Measurements from ENCODE around the gene TXNDC8. TPM values are rescaled to one million over a fixed set of nuclear protein-coding genes. Genes with fewer than 3 reads are reported as not detected.

TXNDC8 gene
- total and polyA plus RNA-seq, 2 of the 13 experiments (the other 11 are each of a cell fraction or from before 2014, with no cell fraction given) = not detected

- peak; percentile 46; the same call in 1 of the 2 replicates for TF ChIP-seq ZHX2 (IDR thresholded peaks at IDR 0.05; ENCODE audit: low read depth)
- TF ChIP-seq ZHX2 (CRISPR knock-in tag; IDR thresholded peaks at IDR 0.05; ENCODE audit: borderline replicate concordance) = peak; percentile 24; the same call in 1 of the 2 replicates
- TF ChIP-seq MXI1 (IDR thresholded peaks at IDR 0.05; ENCODE audit: borderline replicate concordance, low read depth, low read length) = peak; percentile 25; the same call in 1 of the 3 replicates
- peak; percentile 86 for TF ChIP-seq BHLHE40 (IDR thresholded peaks at IDR 0.05; ENCODE audit: low read length)
- no peak for TF ChIP-seq ZSCAN20 (CRISPR knock-in tag; IDR thresholded peaks at IDR 0.05; ENCODE audit: borderline replicate concordance)
- 0 out of 2 replicates have a peak, but pooled peaks have one; percentile 23 for TF ChIP-seq ZNF503 (CRISPR knock-in tag; IDR thresholded peaks at IDR 0.05)
- TF ChIP-seq ZNF510 (CRISPR knock-in tag; IDR thresholded peaks at IDR 0.05; ENCODE audit: low read depth) = peak; percentile 44; the same call in 1 of the 2 replicates
- TF ChIP-seq GATAD2A (CRISPR knock-in tag; IDR thresholded peaks at IDR 0.05) = 0 out of 2 replicates have a peak, but pooled peaks have one; percentile 12
- peak; percentile 6 for TF ChIP-seq TEAD3 (CRISPR knock-in tag; optimal IDR thresholded peaks at IDR 0.05; ENCODE audit: borderline replicate concordance)
- no peak for TF ChIP-seq ZNF563 (CRISPR knock-in tag; IDR thresholded peaks at IDR 0.05)
- no peak for TF ChIP-seq SMC3 (IDR thresholded peaks at IDR 0.05; ENCODE audit: low read length)
- no peak for TF ChIP-seq ZNF557 (CRISPR knock-in tag; IDR thresholded peaks at IDR 0.05)
- TF ChIP-seq POLR2A (IDR thresholded peaks at IDR 0.05; ENCODE audit: insufficient read depth in 1 of 2, low read depth in 2 of 2, low read length in 2 of 2) = peak in 1 of 2 experiments; percentile 26; a peak in 2 of 4 replicates
- TF ChIP-seq MTA1 (CRISPR knock-in tag; IDR thresholded peaks at IDR 0.05; ENCODE audit: borderline replicate concordance) = 0 out of 2 replicates have a peak, but pooled peaks have one; percentile 26
- TF ChIP-seq ZNF639 (CRISPR knock-in tag; conservative IDR thresholded peaks at IDR 0.05) = no peak
- TF ChIP-seq NCOA1 (CRISPR knock-in tag; IDR thresholded peaks at IDR 0.05) = 0 out of 2 replicates have a peak, but pooled peaks have one; percentile 19
- TF ChIP-seq, protein P1, sequence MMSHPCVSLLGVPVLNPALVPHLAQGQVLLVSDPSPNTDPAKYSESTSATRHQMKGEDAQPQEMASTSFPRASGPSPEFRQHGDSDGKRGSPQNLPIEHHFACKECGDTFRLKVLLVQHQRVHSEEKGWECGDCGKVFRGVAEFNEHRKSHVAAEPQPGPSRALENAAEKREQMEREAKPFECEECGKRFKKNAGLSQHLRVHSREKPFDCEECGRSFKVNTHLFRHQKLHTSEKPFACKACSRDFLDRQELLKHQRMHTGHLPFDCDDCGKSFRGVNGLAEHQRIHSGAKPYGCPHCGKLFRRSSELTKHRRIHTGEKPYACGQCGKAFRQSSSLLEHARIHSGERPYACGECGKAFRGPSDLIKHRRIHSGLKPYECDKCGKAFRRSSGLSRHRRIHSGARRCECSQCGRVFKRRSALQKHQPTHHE (CRISPR knock-in tag; IDR thresholded peaks at IDR 0.05; ENCODE audit: borderline replicate concordance) = peak; percentile 89
- TF ChIP-seq GABPB1 (CRISPR knock-in tag; IDR thresholded peaks at IDR 0.05) = peak; percentile 85
- TF ChIP-seq MAX (IDR thresholded peaks at IDR 0.05) = peak; percentile 74
These were observed 81.9 kb downstream of the TXNDC8 start (continued) for GRCh38 chr9:110255463-110256379.

Data from HepG2 (cell line).